Left ventricle myocardium inferior (tissue), 1 donor: ENCODE data around the gene PPP1R8. TPM values are rescaled to one million over a fixed set of nuclear protein-coding genes. Genes with fewer than 3 reads are reported as not detected.
"Not testable (repeated sequence)": the region's sequence is repeated elsewhere in the genome, so short reads cannot be mapped to it uniquely, and the experiment has no call there.

Experiments
- DNase-seq: peaks from one replicate; pipeline ENCODE4 v3.0.0-alpha.2; 2020
- H3K27ac ChIP-seq: fragments of 200-600 bp; replicated peaks from 2 replicates; pipeline ENCODE4 v1.8.0; 2021
- H3K27me3 ChIP-seq: fragments of 200-600 bp; 2 replicates; pipeline ENCODE4 v1.8.0; 2021; ENCODE audit warnings: low read depth
- H3K36me3 ChIP-seq: fragments of 200-600 bp; 2 replicates; pipeline ENCODE4 v1.8.0; 2021
- H3K4me1 ChIP-seq: fragments of 200-600 bp; 2 replicates; pipeline ENCODE4 v1.8.0; 2021
- H3K4me3 ChIP-seq: fragments of 200-600 bp; 2 replicates; pipeline ENCODE4 v1.8.0; 2021; ENCODE audit warnings: mild to moderate bottlenecking, moderate library complexity
- H3K9me3 ChIP-seq: fragments of 200-600 bp; replicated peaks from 2 replicates; pipeline ENCODE4 v1.8.0; 2021
- intact Hi-C: fragments of 100-400 bp; cut with micrococcal nuclease; formaldehyde crosslinking; loops from one replicate; pipeline ENCODE4 v1.11.0; 2022
- total RNA-seq: library from RNA; stranded (reverse); fragmentation: NEBNext Ultra II Directional; extraction: Animal tissue kit (Norgen Biotek cat#: 25700); gene quantifications from one replicate; pipeline ENCODE4 v1.2.1, GENCODE V29; 2021
- TF ChIP-seq, protein P1 (sequence below): fragments of 200-600 bp; IDR thresholded peaks from 2 replicates; pipeline ENCODE4 v1.8.0; 2021; ENCODE audit warnings: antibody characterized with exemption, mild to moderate bottlenecking, borderline replicate concordance
- donor health status: DM: no; HTN: yes; CAD: no; lungs with severe emphysema.

Gene PPP1R8
- total RNA-seq, 1 donor from 2014 or later = 24.0 TPM

DNA sequence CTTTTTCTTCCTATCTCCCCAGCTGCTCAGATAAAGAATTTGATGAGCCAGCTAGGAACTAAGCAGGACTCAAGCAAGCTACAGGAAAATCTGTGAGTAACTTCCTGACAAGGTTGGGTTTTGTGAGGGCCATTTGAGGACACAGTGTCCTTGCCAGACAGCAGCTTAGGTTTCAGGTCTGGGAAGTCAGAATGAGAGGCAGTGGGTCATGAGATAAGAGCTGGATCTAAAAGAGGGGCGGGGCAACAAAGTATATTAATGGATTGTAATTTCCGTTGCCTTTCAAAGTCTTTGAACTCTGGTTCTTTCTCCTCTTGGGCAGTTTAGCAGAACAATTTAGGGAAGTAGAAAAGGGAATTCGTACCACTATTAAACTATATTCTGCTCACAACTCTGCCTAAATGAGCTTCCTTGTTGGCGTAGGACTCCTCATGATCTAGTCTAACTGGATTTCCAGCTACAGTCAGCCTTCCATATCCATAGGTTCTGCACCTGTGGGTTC lies 41.0 kb upstream of the PPP1R8 start:
- TF ChIP-seq, protein P1, sequence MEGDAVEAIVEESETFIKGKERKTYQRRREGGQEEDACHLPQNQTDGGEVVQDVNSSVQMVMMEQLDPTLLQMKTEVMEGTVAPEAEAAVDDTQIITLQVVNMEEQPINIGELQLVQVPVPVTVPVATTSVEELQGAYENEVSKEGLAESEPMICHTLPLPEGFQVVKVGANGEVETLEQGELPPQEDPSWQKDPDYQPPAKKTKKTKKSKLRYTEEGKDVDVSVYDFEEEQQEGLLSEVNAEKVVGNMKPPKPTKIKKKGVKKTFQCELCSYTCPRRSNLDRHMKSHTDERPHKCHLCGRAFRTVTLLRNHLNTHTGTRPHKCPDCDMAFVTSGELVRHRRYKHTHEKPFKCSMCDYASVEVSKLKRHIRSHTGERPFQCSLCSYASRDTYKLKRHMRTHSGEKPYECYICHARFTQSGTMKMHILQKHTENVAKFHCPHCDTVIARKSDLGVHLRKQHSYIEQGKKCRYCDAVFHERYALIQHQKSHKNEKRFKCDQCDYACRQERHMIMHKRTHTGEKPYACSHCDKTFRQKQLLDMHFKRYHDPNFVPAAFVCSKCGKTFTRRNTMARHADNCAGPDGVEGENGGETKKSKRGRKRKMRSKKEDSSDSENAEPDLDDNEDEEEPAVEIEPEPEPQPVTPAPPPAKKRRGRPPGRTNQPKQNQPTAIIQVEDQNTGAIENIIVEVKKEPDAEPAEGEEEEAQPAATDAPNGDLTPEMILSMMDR = no peak
- no peaks in the 10 kb centered on the region for H3K27me3 ChIP-seq
- no peaks in the 10 kb centered on the region for H3K9me3 ChIP-seq
- peaks cover 61% of the 10 kb centered on the region for H3K4me1 ChIP-seq
- no peak for DNase-seq
- peak overlapping the region; percentile 62 for H3K27ac ChIP-seq
- peaks cover 39% of the 10 kb centered on the region for H3K36me3 ChIP-seq
- intact Hi-C loops = no loop called here
- H3K4me3 ChIP-seq = no peak overlapping the region

DNA sequence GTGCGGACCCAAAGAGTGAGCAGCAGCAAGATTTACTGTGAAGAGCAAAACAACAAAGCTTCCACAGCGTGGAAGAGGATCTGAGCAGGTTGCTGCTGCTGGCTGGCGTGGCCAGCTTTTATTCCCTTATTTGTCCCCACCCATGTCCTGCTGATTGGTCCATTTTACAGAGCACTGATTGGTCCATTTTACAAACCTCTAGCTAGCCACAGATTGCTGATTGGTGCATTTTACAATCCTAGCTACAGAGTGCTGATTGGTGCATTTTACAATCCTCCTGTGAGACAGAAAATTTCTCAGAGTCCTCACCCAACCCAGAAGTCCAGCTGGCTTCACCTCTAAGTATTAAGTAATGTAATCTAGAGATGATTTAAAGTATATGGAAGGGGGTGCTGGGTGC lies 40.3 kb upstream of the PPP1R8 start:
- DNase-seq, H3K9me3 ChIP-seq, H3K4me3 ChIP-seq, intact Hi-C loops, H3K27me3 ChIP-seq: not testable (repeated sequence)
- peaks cover 46% of the 10 kb centered on the region for H3K36me3 ChIP-seq
- peaks cover 58% of the 10 kb centered on the region for H3K4me1 ChIP-seq
- peak overlapping the region; percentile 62 for H3K27ac ChIP-seq

DNA sequence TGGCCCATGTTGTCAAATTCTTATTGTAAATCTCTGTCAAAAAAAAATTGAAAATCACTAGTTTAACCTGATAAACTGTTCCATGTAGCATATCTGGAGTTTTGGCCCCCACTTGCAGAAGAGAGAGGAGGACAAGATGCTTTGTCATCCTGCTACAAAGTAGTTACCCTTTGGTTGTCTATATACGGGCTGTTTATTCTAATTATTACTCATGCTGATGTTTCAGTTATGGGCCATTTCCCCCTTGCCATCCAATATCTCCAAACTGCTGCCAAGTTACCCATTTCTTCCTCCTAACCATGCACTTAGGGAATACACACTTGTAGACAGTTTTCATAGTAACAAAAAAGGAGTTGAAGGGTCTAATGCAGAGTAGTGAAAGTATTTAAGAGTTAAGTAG lies 35.0 kb upstream of the PPP1R8 start:
- H3K27me3 ChIP-seq = no peaks in the 10 kb centered on the region
- H3K4me1 ChIP-seq = peaks cover 5% of the 10 kb centered on the region
- H3K4me3 ChIP-seq = no peak overlapping the region
- intact Hi-C loops = no loop called here
- peaks cover 88% of the 10 kb centered on the region for H3K36me3 ChIP-seq
- no peaks in the 10 kb centered on the region for H3K9me3 ChIP-seq
- TF ChIP-seq, protein P1 = no peak
- H3K27ac ChIP-seq = no peak overlapping the region
- DNase-seq = no peak

DNA sequence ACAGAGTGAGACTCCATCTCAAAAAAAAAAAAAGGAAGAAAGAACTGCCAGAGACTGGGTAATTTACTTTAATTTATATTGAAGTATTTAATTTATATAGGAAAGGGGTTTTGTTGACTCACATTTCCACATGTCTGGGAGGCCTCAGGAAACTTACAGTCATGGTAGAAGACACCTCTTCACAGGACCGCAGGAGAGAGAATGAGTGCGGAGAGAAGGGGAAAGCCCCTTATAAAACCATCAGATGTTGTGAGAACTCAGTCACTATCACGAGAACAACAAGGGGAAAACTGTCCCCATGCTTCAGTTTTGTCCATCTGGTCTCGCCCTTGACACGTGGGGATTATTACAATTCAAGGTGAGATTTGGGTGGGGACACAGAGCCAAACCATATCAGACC lies 25.8 kb upstream of the PPP1R8 start:
- Histone ChIP-seq H3K36me3 (peaks cover 74% of the 10 kb centered on the region), H3K4me3 (no peak overlapping the region), H3K9me3 (no peaks in the 10 kb centered on the region), H3K27ac (no peak overlapping the region), H3K27me3 (no peaks in the 10 kb centered on the region), H3K4me1 (no peaks in the 10 kb centered on the region)
- DNase-seq = no peak
- TF ChIP-seq, protein P1 = no peak
- intact Hi-C loops = no loop called here

DNA sequence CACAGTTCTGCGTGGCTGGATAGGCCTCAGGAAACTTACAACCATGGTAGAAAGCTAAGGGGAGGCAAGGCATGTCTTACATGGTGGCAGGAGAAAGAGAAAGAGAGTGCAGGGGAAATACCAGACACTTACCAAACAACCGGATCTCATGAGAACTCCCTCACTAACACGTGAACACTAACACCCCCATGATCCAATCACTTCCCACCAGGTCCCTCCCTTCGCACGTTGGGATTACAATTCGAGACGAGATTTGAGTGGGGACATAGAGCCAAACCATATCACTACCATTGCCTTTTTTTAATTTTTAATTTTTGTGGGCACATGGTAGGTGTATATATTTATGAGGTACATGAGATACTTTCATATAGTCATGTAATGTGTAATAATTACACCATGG lies 23.8 kb upstream of the PPP1R8 start:
- intact Hi-C loops = no loop called here
- H3K36me3 ChIP-seq = peaks cover 67% of the 10 kb centered on the region
- H3K27me3 ChIP-seq = no peaks in the 10 kb centered on the region
- no peaks in the 10 kb centered on the region for H3K9me3 ChIP-seq
- DNase-seq = no peak
- no peak overlapping the region for H3K27ac ChIP-seq
- TF ChIP-seq, protein P1 = no peak
- H3K4me3 ChIP-seq = no peak overlapping the region
- no peaks in the 10 kb centered on the region for H3K4me1 ChIP-seq

DNA sequence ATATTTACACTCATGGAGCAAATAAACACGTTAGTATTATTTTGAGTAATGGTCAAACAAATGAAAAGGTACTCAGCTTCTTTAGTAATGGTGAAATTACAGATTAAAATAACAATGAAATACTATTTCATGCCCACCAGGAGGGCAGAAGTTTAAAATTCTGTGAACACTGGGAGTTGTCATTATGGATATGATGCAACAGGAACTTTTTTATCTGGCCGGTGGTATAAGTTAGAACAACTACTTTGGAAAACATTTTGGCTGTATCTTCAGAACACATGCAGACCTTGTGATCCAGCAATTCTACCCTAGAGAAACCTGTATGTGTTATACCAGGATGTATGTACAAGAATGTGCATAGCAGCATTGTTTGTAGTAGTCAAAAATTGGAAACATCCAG lies 23.2 kb upstream of the PPP1R8 start:
- intact Hi-C loops = no loop called here
- Histone ChIP-seq H3K4me3 (no peak overlapping the region), H3K4me1 (no peaks in the 10 kb centered on the region), H3K9me3 (no peaks in the 10 kb centered on the region), H3K27ac (no peak overlapping the region), H3K27me3 (no peaks in the 10 kb centered on the region), H3K36me3 (peaks cover 67% of the 10 kb centered on the region)
- TF ChIP-seq, protein P1 = no peak
- no peak for DNase-seq

DNA sequence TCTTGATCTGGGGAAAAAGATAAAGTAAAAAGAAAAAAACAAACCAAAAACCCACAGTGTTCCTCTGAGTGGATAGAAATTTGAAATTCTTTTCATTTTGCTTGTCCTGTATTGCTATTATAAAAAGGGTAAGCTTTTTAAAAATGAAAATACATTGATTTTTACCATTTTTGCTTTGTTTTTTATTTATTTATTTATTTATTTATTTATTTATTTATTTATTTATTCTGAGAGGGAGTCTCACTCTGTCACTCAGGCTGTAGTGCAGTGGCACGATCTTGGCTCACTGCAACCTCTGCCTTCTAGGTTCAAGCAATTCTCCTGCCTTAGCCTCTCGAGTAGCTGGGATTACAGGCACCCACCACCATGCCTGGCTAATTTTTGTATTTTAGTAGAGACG lies 22.5 kb upstream of the PPP1R8 start:
- H3K27ac ChIP-seq, H3K4me3 ChIP-seq, DNase-seq, H3K27me3 ChIP-seq, H3K4me1 ChIP-seq, intact Hi-C loops, H3K9me3 ChIP-seq: not testable (repeated sequence)
- H3K36me3 ChIP-seq = peaks cover 67% of the 10 kb centered on the region
